Measurements from ENCODE around the gene KDF1.

KDF1 gene

DNA sequence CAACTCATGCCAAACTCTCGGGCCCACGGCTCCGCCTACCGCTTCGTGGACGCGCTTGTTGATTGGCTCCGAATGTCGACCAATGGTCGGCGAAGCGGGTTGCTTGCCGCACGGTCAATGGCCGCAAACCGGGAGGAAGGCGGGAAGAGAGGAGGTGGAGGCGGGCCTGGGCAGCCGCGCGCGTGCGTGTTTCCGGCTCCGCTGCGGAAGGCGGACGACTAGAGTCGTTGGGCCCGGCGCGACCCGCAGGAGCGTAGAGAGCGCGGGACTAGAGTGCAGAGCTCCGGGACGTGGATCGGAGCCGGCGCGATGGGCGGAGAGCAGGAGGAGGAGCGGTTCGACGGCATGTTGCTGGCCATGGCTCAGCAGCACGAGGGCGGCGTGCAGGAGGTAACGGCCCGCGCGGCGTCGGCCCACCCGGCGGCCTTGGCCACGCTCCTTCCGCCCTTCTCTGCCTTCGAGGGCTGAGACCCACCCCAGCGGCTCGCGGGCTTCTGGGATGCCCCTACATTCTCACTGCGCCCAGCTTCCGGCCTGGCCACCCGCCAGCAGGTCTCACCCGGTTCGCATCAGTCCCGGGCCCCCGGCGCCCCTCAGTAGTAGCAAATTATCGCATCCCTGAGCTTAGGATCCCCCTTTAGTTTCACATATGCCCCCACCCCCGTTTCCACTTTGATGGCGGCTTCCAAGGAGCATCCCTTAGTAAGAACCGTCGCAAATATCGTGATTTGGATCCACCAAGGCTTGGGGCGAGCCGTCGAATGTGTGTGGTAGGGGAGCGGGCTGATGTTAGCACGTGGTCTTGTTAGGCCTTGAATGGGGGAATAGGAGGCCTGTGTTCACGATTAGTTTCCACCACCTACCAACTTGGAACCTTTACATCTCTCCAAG lies 38.5 kb downstream of the KDF1 start, which contains the start of gene NUDC:
Gene NUDC (plus strand): TSS at position 204 of the 891 bp plus-strand sequence. CDS start 106 bp downstream, at position 310.
- peak; percentile 93 for DNase-seq (ENCODE audit: insufficient read length, low spot score)
- FAIRE-seq: peak; percentile 97

DNA sequence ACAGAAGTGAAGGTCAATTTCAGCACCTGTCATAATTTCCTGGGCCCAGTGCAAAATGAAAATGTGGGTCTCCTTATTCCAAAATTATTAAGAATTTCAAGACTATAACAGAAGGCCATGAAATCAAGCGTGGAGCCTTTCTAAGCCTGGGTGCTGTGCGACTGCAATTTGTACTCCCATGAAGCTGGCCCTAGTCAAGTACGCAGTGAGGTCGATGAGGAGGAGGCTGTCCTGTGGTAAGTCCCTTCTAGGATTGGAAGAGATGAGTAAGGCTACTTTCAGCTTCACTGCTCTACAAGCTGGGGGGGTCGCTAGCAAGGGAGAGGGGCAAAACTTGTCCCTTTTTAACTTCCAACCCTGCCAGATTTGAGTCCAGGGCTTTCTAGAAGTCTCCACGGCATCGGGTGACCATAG lies 39.1 kb downstream of the KDF1 start:
- DNase-seq (ENCODE audit: insufficient read length, low spot score): no peak
- FAIRE-seq: no peak

DNA sequence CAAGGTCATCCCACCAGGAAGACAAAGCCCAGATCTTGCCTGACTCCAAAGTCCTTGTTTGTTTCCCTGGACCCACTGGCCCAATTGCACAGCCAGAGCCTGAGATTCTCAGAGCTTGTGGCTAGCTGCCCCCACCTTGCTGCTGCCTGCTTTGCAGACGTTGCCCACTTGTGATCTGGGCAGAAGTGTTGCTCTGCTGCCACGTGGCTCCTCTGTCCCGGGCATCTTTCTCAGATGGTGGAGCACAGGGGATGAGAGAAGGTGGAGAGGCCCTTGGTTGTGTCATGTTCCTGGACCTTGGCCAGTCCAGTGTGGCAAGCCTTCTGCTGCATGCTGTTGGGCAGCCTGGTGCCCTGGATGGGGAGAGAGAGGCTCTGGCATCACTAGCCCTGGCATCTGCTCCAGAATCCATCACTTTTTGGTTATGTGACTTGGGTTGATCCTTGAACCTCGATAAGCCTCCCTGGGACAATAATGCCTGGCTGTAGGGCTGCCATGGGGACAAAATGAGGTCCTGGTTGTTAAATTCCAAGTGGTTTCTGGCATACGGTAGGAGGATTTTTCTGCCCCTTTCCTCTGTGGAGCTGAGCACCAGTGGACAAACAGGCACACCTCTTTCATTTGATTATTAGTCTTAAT lies 44.9 kb downstream of the KDF1 start:
- no peak for DNase-seq (ENCODE audit: insufficient read length, low spot score)
- FAIRE-seq: no peak

DNA sequence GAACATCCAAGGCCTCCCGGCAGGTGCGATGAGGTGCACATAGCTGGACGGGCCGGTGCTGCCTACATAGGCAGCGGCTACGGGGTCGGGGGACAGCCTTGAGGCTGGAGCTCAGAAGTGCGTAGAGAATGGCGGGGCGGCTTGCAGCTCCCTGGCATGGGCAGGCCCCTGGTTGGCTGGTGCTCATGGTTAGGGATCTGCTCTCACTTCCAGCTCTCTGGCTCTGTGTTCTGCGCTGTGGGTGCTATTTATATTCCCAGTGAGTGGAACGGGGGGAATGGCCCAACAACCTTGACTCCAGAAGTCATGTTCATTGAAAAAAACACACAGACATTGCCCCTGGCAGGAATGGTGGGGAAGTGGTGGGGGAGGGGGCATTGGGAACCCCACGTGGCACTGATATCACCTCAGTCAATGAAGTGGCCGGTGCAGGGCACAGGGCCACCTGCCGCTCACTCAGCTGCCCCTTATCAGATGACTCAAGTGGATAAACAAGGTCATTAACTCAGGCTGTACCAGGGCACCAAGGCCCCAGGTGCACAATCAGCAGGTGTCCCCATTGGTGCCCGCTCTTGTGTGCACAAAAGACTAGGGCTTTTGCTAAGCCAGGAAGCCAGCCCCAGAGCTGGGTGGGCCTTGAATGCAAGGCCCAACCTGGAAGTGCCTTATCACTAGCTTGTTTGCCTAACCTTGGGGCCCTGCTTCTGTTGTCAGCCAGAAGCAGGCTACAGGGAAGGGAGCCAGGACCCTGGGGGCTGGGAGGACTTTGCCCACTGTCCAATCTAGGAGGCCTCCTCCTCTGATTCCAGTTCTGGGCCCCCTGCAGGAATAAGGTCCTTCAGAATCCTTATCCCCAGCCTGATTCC lies 46.3 kb downstream of the KDF1 start, which contains the start of gene NR0B2:
Gene NR0B2 (minus strand): TSS at position 222 of the 866 bp plus-strand sequence. CDS start 35 bp downstream, at position 187.
- DNase-seq (ENCODE audit: insufficient read length, low spot score): no peak
- no peak for FAIRE-seq

DNA sequence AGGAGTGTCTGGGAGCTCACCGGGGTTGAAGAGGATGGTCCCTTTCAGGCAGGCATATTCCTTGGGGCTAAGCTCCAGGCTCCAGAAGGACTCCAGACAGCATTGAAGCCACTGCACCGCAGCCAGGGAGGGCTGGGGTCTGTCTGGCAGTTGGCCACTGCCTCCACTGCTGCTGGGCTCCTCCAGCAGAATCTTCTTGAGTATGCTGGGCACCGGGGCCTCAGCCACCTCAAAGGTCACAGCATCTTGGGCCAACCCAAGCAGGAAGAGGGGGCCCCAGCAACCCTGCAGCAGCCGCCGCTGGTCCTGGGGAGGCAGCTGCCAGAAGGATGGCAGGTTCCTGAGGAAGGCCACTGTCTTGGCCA lies 46.9 kb downstream of the KDF1 start:
- DNase-seq (ENCODE audit: insufficient read length, low spot score): no peak
- no peak for FAIRE-seq

DNA sequence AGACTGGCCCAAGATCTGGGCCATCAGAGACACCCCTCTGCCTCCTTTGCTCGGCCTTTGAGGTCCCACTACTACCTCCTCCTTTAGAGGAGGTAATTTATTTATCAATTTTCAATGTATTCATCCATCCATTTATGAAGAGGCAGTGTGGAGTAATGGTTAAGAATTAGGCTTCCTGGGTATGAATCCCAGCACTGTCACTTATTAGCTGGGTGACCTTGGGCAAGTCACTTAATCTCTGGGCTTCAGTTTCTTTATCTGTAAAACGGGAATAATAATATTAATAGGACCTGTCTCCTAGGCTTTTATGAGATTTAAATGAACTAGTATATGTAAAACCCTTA lies 48.1 kb downstream of the KDF1 start:
- FAIRE-seq: no peak
- DNase-seq (ENCODE audit: insufficient read length, low spot score): no peak

DNA sequence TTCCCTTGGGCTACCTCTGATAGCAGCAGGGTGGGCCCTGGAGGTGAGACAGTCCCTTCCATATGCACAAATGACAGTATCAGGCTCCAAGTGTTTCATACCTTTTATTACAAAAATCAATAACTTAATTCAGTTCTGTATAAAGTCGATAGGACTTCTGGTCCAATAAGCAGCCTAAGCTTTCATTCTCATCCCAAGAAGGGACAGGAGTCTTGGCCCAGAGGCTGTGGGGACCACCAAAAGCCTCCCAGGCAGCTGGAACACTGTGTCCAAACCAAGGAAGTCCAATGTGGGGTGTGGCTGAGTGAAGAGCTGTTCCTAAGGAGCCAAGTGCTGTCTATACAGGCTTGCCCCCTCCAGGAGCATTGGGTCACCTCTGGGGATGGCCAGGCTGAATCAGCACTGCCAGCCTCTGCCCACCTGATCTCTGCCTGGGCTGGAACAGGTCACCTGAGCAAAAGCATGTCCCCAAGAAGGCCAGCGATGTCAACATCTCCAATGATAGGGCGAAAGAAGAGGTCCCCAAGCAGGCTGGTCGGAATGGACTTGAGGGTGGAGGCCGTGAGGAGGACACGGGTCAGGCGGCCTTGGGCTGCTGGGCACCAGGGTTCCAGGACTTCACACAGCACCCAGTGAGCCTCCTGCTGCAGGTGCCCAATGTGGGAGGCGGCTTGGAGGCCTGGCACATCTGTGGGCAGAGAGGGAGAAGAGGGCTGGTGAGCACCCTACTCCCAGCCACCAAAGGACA lies 48.7 kb downstream of the KDF1 start:
- no peak for DNase-seq (ENCODE audit: insufficient read length, low spot score)
- no peak for FAIRE-seq

DNA sequence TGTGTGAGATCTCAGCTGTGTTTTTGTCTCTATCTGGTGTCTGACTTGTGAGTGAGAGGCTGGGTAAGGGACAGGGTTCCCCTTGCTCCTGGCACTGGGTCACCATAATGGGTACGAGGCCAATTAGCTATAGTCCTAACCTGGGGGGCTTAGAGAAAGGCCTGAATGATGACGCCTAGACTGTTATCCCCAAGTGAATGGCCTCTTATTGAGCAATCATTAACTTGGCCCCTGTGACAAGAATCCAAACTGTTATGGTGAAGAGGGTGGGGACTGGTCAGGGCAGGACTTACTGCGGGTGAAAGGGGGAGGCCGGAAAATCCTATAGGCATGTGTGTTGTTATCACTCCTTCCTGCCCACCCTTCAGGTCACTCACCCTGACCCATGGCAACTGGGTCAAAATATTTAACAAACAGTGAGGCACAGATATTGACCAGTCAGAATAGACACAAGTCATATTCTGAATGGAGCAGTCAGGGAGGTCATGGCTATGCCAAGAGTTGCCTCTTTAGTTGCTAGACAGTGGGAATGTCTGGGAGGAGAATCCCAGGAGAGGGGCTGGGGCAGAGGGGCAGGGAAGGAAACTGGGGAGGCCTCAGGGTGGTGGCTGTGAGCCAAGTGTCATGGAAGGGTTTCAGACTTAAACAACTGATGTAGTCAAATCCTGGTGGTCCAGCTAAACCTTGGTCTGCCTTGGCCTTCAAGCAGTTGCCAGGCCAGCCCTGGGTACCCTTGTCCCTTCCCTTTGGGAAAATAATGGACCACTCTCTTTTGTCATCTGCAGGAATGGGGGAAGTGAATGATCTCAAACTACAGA lies 49.7 kb downstream of the KDF1 start:
- no peak for FAIRE-seq

DNA sequence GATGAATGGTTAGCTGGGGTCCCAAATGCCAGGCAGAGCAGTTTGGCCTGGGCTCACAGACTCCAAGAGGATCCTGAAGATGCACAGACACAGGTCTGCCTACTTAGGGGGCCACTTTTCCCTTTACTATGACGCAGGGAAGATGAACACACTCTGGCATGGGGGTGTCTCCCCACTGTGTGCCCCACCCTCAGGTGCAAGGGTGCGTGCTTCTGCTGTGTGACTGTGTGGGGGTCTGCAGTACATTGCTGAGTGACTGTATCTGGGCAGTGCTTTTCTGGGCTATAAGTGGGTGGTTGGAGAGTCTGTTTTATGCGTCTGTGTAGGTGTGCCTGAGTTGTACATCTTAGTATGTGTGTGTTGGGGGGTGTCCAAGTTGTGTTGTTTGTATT lies 50.3 kb downstream of the KDF1 start:
- FAIRE-seq (no peak), DNase-seq (ENCODE audit: insufficient read length, low spot score) (no peak)

More for the DNA sequence above, 49.7 kb downstream of the KDF1 start:
- DNase-seq (ENCODE audit: insufficient read length, low spot score): no peak

DNA sequence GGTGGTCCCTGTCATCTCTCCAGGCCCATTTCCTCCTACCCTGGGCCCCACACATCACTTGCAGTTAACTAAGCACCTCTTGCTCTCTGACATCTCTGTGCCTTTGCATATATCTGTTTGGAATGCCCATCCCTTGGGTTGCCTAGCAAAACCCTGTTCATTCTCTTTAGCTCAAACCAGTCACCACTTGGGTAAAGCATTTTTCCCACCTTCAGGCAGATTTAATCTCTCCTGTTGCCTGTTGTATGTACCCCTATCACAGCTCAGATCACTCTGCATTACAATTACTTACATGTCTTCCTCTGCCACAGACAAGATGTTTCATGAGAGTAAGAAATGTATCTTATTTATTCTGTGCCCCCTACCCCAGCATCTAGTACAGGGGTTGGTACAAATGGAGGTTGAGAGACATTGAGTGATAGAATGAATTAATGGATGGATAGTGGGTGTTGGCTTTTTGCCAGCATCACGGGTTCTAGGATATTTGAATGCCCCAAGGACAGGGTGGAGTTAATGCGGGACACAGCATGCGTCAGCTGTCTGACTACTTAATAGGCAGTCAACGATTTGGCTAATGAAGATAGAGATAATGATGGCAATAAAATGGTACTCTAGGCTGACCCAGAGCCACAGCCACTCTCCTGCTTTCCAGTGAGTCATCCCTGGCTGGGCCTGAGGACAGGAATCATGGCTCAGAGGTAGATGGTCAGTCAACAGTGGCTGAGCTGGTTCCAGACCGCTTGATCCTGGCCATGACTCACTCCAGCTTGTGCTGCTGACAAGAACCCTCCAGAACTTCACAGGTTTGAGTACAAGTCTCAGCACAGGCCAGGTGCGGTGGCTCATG lies 53.0 kb downstream of the KDF1 start:
- no peak for FAIRE-seq
- DNase-seq (ENCODE audit: insufficient read length, low spot score): peak; percentile 53

DNA sequence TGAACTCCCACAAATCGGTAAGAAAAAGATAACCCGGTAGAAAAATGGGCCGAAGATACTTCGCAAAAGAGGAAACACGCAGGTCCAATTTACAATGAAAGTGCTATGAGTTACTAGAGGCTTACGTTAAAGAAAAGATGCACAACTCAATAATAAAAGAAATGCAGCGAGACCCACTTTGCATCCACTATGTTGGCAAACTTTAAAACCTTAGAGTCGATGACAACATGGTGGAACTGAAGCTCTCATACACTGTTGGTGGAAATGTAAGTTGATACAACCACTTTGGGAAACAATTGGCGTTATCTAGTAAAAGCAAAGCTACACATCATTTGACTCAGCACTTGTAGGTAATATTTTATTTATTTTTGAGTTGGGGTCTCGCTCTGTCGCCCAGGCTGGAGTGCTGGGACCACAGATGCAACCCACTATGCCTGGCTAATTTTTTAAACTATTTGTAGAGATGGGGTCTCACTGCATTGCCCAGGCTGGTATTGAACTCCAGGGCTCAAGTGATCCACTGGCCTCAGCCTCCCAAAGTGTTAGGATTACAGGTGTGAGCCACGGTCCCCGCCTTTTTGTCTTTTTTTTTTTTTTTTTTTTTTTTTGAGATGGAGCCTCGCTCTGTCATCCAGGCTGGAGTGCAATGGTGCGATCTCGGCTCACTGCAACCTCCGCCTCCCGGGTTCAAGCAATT lies 59.3 kb downstream of the KDF1 start:
- FAIRE-seq (no peak), DNase-seq (ENCODE audit: insufficient read length, low spot score) (no peak)

DNA sequence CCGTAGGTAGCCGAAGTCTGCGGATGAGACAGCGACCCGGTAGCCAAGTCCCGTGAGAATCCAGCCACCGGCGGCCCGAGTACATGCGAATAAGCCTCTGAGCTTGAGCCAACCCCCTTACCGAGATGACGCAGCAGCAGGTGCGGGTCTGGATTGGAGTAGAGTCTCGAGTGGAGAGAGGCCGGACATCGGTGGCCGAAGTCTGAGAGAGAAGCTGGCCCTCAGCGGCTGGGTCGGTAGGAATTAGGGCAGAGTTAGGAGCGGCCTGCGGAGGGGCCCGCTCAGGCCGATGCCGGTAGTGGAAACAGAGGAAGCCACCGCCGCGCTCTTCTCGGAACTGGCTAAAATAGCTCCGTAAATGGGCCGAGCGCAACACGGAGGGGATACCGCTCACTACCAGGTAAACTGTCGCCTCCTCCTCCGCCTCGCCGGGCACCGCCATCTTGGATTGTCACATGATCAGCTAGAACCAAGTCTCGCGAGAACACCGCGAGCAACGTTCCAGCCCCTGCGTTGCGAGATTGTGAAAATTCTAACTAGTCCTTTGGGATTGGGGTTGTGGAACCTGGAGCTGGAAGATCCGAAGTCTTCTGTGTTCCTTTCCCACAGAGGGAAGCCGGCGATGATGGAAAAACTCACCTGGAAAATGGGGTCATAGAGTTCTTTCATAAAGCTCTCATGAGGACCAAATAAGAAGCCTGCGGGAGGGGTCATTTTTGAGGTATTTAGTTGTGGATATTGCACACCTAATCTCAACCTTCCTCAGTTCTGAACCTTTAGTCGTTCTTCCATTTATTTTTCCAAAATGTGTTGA lies 60.1 kb downstream of the KDF1 start, which contains the start of gene GPATCH3:
Gene GPATCH3 (minus strand): TSS at position 467 of the 814 bp plus-strand sequence. CDS start 25 bp downstream, at position 442.
- peak; percentile 78 for FAIRE-seq
- DNase-seq (ENCODE audit: insufficient read length, low spot score): peak; percentile 87
